GM12878 (cell line): ENCODE results near the gene OPCML. TPM values are rescaled to one million over a fixed set of nuclear protein-coding genes. Genes with fewer than 3 reads are reported as not detected.
A peak's percentile ranks its signal among the peaks of the same experiment; 100 is the strongest.

Source experiments
- ATAC-seq: fragments of 200-7000 bp; cut with Tn5 transposase; 3 replicates; pipeline ENCODE4 v1.9.1; 2020; ENCODE audit warnings: mild to moderate bottlenecking, moderate library complexity
- BruUV-seq: library from RNA; stranded (reverse); fragments of 400-500 nt; replicated peaks from 2 replicates; lab custom pipeline; 2021; lab: Mats Ljungman, UMichigan
- CTCF ChIA-PET: fragments of 300-600 bp; sonication (Branson Sonifier 250); formaldehyde crosslinking; extraction: SDS; loops from one replicate; lab custom pipeline; 2021; ENCODE audit warnings: inconsistent platforms; lab: Yijun Ruan, JAX
- POLR2A ChIA-PET: fragments of 350-600 bp; formaldehyde crosslinking; extraction: SDS; loops from one replicate; lab custom pipeline; 2021; ENCODE audit warnings: inconsistent platforms; lab: Charles Lee
- RAD21 ChIA-PET: fragments of 300-600 bp; sonication (Branson Sonifier 250); formaldehyde crosslinking; loops from one replicate; lab custom pipeline; 2023; ENCODE audit warnings: antibody characterized with exemption; ENCODE audit not compliant: unreplicated experiment; lab: Charles Lee
- SMC1A ChIA-PET: fragments of 300-600 bp; sonication (Branson Sonifier 250); formaldehyde crosslinking; loops from one replicate; lab custom pipeline; 2023; ENCODE audit not compliant: unreplicated experiment, uncharacterized antibody; lab: Charles Lee
- DNase-seq: peaks from one replicate; pipeline ENCODE4 v3.0.0-alpha.2; 2011; ENCODE audit warnings: low read depth, low spot score
- FAIRE-seq: peaks from 3 replicates; lab custom pipeline; 2011; peaks lifted over from hg19 to GRCh38; lab: Jason Lieb, UNC
- H2AFZ ChIP-seq: 2 replicates; pipeline ENCODE4 v1.6.0; 2011; ENCODE audit warnings: low read depth, low read length, control low read depth; ENCODE audit not compliant: control insufficient read depth
- H3K27ac ChIP-seq: 2 replicates; pipeline ENCODE4 v1.5.1; 2011; ENCODE audit warnings: control low read depth; ENCODE audit not compliant: control insufficient read depth, insufficient read depth
- H3K27me3 ChIP-seq, 2 experiments: replicated peaks in 1 of 2; 2 replicates each; pipeline versions ENCODE4 v1.6.0 to v1.6.1; 2011; ENCODE audit warnings: low read length in 1 of 2; ENCODE audit not compliant: control insufficient read depth in 2 of 2, insufficient read depth in 2 of 2
- H3K36me3 ChIP-seq, 2 experiments: 2 replicates each; pipeline ENCODE4 v1.5.1; 2011; ENCODE audit warnings: low read length in 1 of 2; ENCODE audit not compliant: control insufficient read depth in 2 of 2, insufficient read depth in 2 of 2
- H3K4me1 ChIP-seq: 2 replicates; pipeline ENCODE4 v1.6.1; 2011; ENCODE audit warnings: mild to moderate bottlenecking, low read length, moderate library complexity, mixed read lengths; ENCODE audit not compliant: control insufficient read depth, insufficient read depth
- H3K4me2 ChIP-seq: 2 replicates; pipeline ENCODE4 v1.6.0; 2011; ENCODE audit warnings: control low read depth; ENCODE audit not compliant: control insufficient read depth, insufficient read depth
- H3K4me3 ChIP-seq: fragments of 200-600 bp; sonication (generic); 2 replicates; pipeline ENCODE4 v1.5.1; 2016
- H3K79me2 ChIP-seq: 2 replicates; pipeline ENCODE4 v1.6.0; 2011; ENCODE audit warnings: low read length; ENCODE audit not compliant: control insufficient read depth, insufficient read depth
- H3K9ac ChIP-seq: 2 replicates; pipeline ENCODE4 v1.8.0; 2011; ENCODE audit warnings: low read length, control low read depth, mixed read lengths; ENCODE audit not compliant: control insufficient read depth, insufficient read depth
- H3K9me3 ChIP-seq: replicated peaks from 3 replicates; pipeline ENCODE4 v1.5.1; 2011; ENCODE audit warnings: mild to moderate bottlenecking, low read length; ENCODE audit not compliant: control insufficient read depth, insufficient read depth
- H4K20me1 ChIP-seq: 2 replicates; pipeline ENCODE4 v1.6.0; 2011; ENCODE audit not compliant: control insufficient read depth, insufficient read depth
- BHLHE40 ChIP-seq, 2 experiments: fragments of 450-650 bp in 1 of 2; IDR thresholded peaks; 2 replicates each; pipeline ENCODE4 v1.6.1; 2011 to 2017; ENCODE audit warnings: low read depth in 2 of 2, borderline replicate concordance in 1 of 2, improper control_type of control experiment in 1 of 2, low read length in 1 of 2, mild to moderate bottlenecking in 1 of 2
- BRCA1 ChIP-seq: IDR thresholded peaks from 2 replicates; pipeline ENCODE4 v1.6.1; 2011; ENCODE audit warnings: low read depth, low read length, improper control_type of control experiment
- DPF2 ChIP-seq: fragments of 450-650 bp; IDR thresholded peaks from 2 replicates; pipeline ENCODE4 v1.6.1; 2017; ENCODE audit warnings: mild to moderate bottlenecking
- MYC ChIP-seq: IDR thresholded peaks from 2 replicates; pipeline ENCODE4 v1.6.1; 2011; ENCODE audit warnings: mild to moderate bottlenecking, low read length, moderate library complexity, inconsistent platforms; ENCODE audit not compliant: insufficient read depth, insufficient replicate concordance, insufficient read length, severe bottlenecking
- NR2C2 ChIP-seq: IDR thresholded peaks from 2 replicates; pipeline ENCODE4 v1.6.1; 2011; ENCODE audit warnings: borderline replicate concordance, low read depth; ENCODE audit not compliant: control insufficient read depth, insufficient read length
- SPI1 ChIP-seq: IDR thresholded peaks from 2 replicates; pipeline ENCODE4 v1.6.1; 2011; ENCODE audit warnings: low read depth, mild to moderate bottlenecking, low read length, moderate library complexity, borderline replicate concordance; ENCODE audit not compliant: insufficient read depth
- WGBS: methylation state at CpG from one replicate; pipeline ENCODE4 v1.1.6; 2016; ENCODE audit warnings: low lambda C conversion rate; ENCODE audit not compliant: insufficient replicate concordance, insufficient coverage; ENCODE audit errors: missing lambda C conversion rate; 5-methylcytosine and 5-hydroxymethylcytosine counted together
- in situ Hi-C: fragments of 300-500 bp; cut with MboI; formaldehyde crosslinking; loops from 9 replicates; pipeline ENCODE4 v1.14.3; 2018; ENCODE audit warnings: mixed read lengths
- intact Hi-C: fragments of 100-400 bp; cut with micrococcal nuclease; formaldehyde crosslinking; loops from one replicate; pipeline ENCODE4 v1.14.2; 2022; ENCODE audit not compliant: unreplicated experiment
- polyA plus RNA-seq, 11 experiments: library from polyadenylated mRNA; depleted of rRNA in 4 of 11; unstranded in 6 of 11; stranded (reverse) in 5 of 11; fragments of >200 nt; fragmentation: Nextera tagmentation in 4 of 11; fragmentation: Illumina TruSeq in 1 of 11; extraction: Ambion mirVana in 4 of 11; extraction: Trizol in 1 of 11; gene quantifications; 1 replicate in 1 of 11; 2 replicates in 10 of 11; pipeline versions ENCODE4 v1.2.1 to v1.2.3, GENCODE V29; 2011 to 2016; ENCODE audit warnings: inconsistent platforms in 2 of 11, missing spikeins in 2 of 11, low read depth in 1 of 11
- total RNA-seq, 4 experiments: library from RNA; depleted of rRNA in 3 of 4; stranded (reverse); fragments of >200 nt in 3 of 4; fragmentation: Illumina TruSeq in 1 of 4; extraction: Trizol in 1 of 4; gene quantifications; 2 replicates each; pipeline versions ENCODE4 v1.2.1 to v1.2.3, GENCODE V29; 2013 to 2021

The OPCML gene
- total and polyA plus RNA-seq, 10 of the 15 experiments (the other 5 are each of a cell fraction or from before 2014, with no cell fraction given), result 0.84 TPM; not detected in 9

- TF ChIP-seq MYC (no peak), NR2C2 (no peak)
- TF ChIP-seq, all 136 proteins: peak for 0
These were observed 17.5 kb upstream of the OPCML start (continued) for GRCh38 chr11:133549826-133550225.

DNA sequence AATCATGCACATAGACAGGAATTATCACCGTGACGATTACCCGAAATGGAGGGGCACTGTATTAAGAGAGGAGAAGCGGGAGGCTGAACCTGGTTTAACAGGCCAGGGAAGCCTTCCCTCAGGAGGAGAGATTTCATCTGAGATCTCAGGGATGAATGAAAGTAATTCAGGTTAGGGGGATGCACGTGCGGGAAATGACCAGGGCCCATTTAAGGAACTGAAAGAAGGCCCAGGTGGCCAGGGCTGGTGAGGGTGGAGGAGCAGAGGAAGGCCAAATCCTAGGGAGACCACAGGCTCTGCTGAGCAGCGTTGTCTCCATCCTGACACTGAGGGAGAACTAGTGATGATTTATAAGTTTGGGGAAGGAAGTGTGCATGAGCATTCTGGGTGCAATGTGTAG lies 16.3 kb upstream of the OPCML start:
- Histone ChIP-seq H3K36me3 (no peaks in the 10 kb centered on the region), H3K4me2 (no peak overlapping the region), H4K20me1 (no peaks in the 10 kb centered on the region), H3K79me2 (no peaks in the 10 kb centered on the region), H3K27me3 (no peaks in the 10 kb centered on the region), H3K27ac (no peak overlapping the region), H3K9me3 (no peaks in the 10 kb centered on the region; the same call in 2 of the 3 replicates), H3K4me3 (no peak overlapping the region), H2AFZ (no peak overlapping the region), H3K9ac (no peak overlapping the region)
- ChIA-PET RAD21 (no interaction called here), SMC1A (no interaction called here), CTCF (no interaction called here), POLR2A (no interaction called here)
- no peak for DNase-seq
- intact Hi-C loops, result no loop called here
- WGBS, result 48% methylated on average over 7 of the region's 7 CpGs
- no peak for ATAC-seq
- FAIRE-seq, result no peak
- in situ Hi-C loops, result no loop called here
- no TSS peak for BruUV-seq
- TF ChIP-seq DPF2, result no peak
- no peak for TF ChIP-seq BRCA1
- TF ChIP-seq BHLHE40 (IDR thresholded peaks at IDR 0.05; ENCODE audit: borderline replicate concordance in 1 of 2, low read depth in 2 of 2, low read length in 1 of 2), result peak; percentile 32 to 80
- TF ChIP-seq SPI1, result peak; percentile 65; the same call in 1 of the 2 replicates
- TF ChIP-seq, all 136 proteins: peak for 2
- H3K4me1 ChIP-seq, result no peaks in the 10 kb centered on the region; the same call in 1 of the 2 replicates
